ENCODE data around the gene PPP2R3B.

Gene PPP2R3B

GRCh38 chrX:292900-293897, 93.5 kb downstream of the PPP2R3B start:
- no peak for DNase-seq

- no peak for DNase-seq
These were observed 95.3 kb downstream of the PPP2R3B start for GRCh38 chrX:291411-291901.

- no peak for DNase-seq
These were observed 96.1 kb downstream of the PPP2R3B start for GRCh38 chrX:290476-291166.

GRCh38 chrX:288561-288991, 98.1 kb downstream of the PPP2R3B start:
- no peak for DNase-seq

GRCh38 chrX:287670-288069, 99.0 kb downstream of the PPP2R3B start:
- DNase-seq: no peak

GRCh38 chrX:285076-285677, 101.5 kb downstream of the PPP2R3B start:
- DNase-seq: no peak
